ENCODE results near the gene TMEM238.
"Not testable (repeated sequence)": the region's sequence is repeated elsewhere in the genome, so short reads cannot be mapped to it uniquely, and the experiment has no call there.

Gene TMEM238

GRCh38 chr19:55384131-55384919 lies at the start of gene TMEM238:
TMEM238 (minus strand) TSS chr19:55384292; CDS start chr19:55384259, 33 bp downstream.
- DNase-seq, result peak; percentile 46

GRCh38 chr19:55433292-55433691 lies 49.2 kb upstream of the TMEM238 start:
- no peak for DNase-seq

- DNase-seq, result no peak
Measured at GRCh38 chr19:55432241-55432959, 48.3 kb upstream of the TMEM238 start.

- DNase-seq, result no peak
Measured at GRCh38 chr19:55431183-55431582, 47.1 kb upstream of the TMEM238 start.

DNA sequence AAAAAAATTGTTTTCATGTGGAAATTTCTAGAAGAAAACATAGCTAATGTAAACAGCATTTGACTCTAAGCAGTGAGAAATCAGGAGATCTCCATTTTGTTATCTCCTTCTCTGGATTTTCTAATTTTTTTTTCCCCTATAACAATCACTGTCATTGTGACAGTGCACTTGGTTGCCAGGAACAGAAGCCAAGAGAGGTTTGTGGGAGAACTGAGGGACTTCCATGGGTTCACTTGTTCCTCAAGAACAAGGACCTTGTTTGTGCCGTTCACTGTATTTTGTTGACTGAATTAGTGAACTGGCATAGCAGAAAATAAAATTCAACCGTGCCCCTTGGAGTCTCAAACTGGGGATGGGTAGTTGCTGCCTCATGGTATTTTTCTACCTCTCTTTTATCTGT lies 42.0 kb upstream of the TMEM238 start:
- DNase-seq, result no peak

GRCh38 chr19:55424518-55424917 lies 40.4 kb upstream of the TMEM238 start:
- no peak for DNase-seq

GRCh38 chr19:55423225-55424005 lies 39.3 kb upstream of the TMEM238 start:
- DNase-seq, result no peak

DNA sequence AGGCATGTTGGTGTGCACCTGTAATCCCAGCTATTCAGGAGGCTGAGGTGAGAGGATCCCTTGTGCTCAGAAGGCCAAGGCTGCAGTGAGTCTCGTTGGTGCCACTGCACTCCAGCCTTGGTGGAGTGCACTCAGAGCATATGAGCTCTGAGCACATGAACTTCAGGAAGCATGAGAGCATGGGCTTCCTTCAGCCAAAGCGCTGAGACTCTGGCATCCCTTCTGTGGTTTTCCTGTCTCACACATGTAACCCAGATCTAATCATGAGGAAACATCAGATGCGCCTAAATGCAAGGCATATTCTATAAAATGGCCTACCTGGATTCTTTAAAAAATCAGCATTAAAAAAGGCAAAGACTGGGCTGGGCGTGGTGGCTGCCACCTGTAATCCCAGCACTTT lies 37.2 kb upstream of the TMEM238 start:
- not testable (repeated sequence) for DNase-seq

DNA sequence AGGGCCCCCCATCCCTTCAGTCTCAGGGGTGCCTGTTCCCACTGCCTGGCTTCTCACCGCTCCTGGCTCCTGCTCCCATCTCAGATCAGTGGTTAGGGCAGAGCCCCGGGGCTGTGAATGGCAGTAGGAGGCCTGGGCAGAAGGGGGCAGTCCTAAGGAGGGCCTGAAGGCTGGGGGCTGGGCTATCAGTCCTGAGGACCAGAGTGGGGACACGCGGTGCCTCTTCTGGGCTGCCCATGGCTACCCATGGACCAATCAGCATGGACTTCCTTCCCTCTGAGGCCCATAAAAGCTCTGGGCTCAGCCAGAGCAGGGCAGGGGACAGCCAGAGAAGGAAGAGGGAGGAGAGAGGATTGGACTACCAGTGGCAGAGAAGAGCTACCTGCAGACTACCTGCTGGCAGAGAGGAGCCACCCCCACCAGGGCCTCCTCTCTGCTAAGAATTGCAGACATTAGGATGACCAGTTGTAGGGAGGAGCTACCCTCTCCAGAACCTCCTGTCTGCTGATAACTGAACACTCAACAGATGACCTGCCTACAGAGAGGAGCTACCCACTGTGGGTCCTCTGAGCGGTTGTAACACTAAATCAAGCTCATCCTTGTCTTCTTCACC lies 35.6 kb upstream of the TMEM238 start:
- DNase-seq, result no peak

- DNase-seq, result no peak
Measured at GRCh38 chr19:55419103-55419502, 35.0 kb upstream of the TMEM238 start.

- peak; percentile 60 for DNase-seq
Measured at GRCh38 chr19:55418185-55418584, 34.1 kb upstream of the TMEM238 start.

DNA sequence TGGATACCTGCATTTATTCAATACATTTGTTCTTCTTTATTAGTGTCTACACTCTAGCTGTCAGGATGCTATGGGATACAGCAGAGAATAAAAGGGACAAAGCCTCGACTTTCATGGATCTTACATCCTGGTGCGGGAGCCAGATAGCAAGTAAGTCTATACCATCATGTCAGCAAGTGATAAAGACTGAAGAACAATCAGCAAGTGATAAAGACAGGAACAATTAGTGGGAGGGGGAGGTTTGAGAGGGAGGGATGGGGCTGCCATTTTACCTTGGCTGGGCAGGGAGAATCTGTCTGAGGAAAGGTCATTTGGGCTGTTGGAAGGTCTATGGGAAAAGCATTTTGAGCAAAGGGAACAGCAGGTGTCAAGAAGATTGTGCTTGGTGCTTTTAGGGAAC lies 26.1 kb upstream of the TMEM238 start:
- no peak for DNase-seq

DNA sequence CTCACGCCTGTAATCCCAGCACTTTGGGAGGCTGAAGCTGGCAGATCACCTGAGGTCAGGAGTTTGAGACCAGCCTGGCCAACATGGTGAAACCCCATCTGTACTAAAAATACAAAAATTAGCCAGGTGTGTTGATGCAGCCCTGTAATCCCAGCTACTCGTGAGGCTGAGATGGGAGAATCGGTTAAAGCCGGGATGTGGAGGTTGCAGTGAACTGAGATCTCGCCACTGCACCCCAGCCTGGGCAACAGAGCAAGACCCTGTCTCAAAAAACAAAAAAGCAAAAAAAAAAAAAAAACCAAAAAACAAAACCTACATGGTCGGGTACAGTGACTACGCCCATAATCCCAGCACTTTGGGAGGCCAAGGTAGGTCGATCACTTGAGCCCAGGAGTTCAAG lies 25.1 kb upstream of the TMEM238 start:
- not testable (repeated sequence) for DNase-seq

GRCh38 chr19:55408533-55408872 lies 24.4 kb upstream of the TMEM238 start:
- no peak for DNase-seq

DNA sequence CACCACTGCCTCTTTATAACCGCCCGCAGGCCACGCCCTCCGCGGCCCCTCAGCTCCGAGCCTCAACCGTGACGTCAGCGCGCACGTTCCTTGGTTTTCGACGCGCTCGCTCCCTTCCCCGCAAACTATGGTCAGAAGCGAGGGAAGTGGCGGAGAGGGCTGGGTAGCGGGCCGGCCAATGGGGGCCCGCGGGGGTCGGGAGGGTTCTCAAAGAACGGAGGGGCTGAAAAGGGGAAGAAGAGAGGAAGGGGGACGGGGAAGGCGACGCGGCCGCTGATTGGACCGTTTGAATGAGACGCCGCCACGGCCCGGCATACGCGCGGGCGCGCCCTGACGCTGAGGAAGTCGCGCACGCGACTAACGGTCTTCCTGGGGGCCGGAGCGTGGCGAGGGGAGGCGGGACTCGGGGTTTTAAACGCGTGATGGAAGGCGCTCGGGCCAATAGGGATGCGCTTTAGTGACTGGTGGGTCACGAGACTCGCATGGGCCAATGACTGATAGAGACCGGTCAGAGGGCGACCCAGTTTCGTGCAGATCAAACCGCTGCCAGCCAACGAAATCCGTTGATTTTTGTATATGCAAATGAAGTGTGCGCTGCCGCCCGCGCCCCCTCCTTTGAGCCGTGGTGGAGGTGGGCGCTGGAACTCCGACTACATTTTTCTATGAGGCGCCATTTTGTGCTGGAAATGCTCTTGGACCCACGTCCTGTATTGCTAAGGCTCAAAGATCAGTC lies 23.9 kb upstream of the TMEM238 start:
- DNase-seq, result peak; percentile 100

GRCh38 chr19:55407550-55407799 lies 23.4 kb upstream of the TMEM238 start, which contains the start of gene UBE2S:
UBE2S (minus strand) TSS chr19:55407788; CDS start chr19:55407589, 199 bp downstream.
- not testable (repeated sequence) for DNase-seq

- DNase-seq, result no peak
Measured at GRCh38 chr19:55406826-55407549, 22.9 kb upstream of the TMEM238 start.

GRCh38 chr19:55406091-55406825 lies 22.2 kb upstream of the TMEM238 start:
- DNase-seq, result no peak

DNA sequence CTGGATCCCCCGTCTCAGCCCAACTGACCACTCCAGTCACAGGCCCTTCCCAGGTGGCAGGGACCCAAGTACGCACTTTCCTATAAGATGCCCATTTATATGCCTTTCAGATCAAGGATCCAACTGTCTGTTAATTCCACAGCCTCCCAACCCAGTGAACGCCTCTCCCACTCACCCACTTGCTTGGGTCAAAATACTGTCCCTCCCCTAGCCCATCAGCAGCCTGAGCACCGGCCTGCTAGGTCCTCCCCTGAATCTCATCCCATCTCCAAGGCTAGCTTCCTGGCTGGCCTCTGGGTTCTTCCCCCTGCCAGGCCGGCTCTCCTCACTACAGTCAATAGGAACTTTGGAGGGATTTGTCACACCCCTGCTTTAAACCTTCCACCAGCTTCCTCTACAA lies 21.5 kb upstream of the TMEM238 start:
- no peak for DNase-seq

DNA sequence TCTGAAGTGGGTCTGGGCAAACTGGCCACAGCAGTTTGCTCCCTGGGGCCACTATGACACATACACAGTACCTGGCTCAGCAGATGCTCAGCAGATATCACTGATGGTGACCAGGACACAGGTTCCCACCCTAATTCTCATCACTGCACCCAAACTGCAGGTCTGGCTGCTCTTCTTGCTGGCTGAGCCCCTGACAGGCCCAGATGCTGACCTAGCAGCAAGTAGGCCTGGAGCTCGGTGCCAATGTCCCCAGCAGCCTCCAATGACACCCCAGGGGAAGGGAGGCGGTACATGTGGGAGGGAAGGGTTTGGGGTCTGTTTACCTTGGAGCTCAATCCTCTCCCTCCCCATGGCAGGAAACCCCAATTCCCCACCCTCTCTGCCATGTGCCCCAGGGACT lies 18.4 kb upstream of the TMEM238 start:
- no peak for DNase-seq

DNA sequence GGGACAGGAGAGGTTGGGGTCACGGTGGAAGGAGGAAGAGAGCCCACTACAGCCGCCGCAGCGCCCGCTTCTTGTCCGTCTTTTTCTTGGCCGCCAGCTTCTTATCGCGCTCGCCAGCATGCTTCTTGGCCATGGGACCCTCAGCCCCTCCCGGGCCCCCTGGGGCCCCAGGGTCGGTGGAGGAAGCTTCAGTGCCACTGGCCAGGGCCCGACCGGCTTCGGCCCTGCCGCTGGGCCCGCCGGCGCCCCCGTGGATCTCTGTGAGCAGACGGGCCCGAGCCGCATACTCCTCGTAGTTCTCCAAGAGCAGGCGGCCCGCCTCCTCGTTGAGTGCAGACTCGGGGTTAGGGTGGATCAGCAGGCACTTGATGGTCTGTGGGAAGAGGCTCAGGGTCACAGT lies 17.3 kb upstream of the TMEM238 start:
- DNase-seq, result not testable (repeated sequence)
